ENCODE data around the gene IKBKE.

GRCh38 chr1:206540044-206540780 lies 69.9 kb downstream of the IKBKE start:
- TF ChIP-seq, protein P1, sequence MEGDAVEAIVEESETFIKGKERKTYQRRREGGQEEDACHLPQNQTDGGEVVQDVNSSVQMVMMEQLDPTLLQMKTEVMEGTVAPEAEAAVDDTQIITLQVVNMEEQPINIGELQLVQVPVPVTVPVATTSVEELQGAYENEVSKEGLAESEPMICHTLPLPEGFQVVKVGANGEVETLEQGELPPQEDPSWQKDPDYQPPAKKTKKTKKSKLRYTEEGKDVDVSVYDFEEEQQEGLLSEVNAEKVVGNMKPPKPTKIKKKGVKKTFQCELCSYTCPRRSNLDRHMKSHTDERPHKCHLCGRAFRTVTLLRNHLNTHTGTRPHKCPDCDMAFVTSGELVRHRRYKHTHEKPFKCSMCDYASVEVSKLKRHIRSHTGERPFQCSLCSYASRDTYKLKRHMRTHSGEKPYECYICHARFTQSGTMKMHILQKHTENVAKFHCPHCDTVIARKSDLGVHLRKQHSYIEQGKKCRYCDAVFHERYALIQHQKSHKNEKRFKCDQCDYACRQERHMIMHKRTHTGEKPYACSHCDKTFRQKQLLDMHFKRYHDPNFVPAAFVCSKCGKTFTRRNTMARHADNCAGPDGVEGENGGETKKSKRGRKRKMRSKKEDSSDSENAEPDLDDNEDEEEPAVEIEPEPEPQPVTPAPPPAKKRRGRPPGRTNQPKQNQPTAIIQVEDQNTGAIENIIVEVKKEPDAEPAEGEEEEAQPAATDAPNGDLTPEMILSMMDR (IDR thresholded peaks at IDR 0.05): no peak
- no peak for TF ChIP-seq EP300 (IDR thresholded peaks at IDR 0.05)
- TF ChIP-seq POLR2A (IDR thresholded peaks at IDR 0.05): no peak
